GM12865 (cell line): ENCODE measurements around the gene RBBP7.

Experiments used
- DNase-seq: peaks from one replicate; pipeline ENCODE4 v3.0.0; 2010; ENCODE audit warnings: low read depth
- H3K4me3 ChIP-seq: 2 replicates; pipeline ENCODE4 v1.5.1; 2011; ENCODE audit warnings: mild to moderate bottlenecking, low read depth, low read length, control low read depth
- CTCF ChIP-seq: IDR thresholded peaks from 2 replicates; pipeline ENCODE4 v1.5.1; 2011; ENCODE audit warnings: low read length, control low read depth, low read depth, inconsistent platforms; ENCODE audit not compliant: insufficient read depth; ENCODE audit errors: missing control alignments

The RBBP7 gene

GRCh38 chrX:16839852-16840460, 30.2 kb downstream of the RBBP7 start:
- H3K4me3 ChIP-seq: no peak overlapping the region
- no peak for DNase-seq

GRCh38 chrX:16839219-16839851, 30.8 kb downstream of the RBBP7 start:
- no peak overlapping the region for H3K4me3 ChIP-seq
- TF ChIP-seq CTCF: no peak
- DNase-seq: no peak

More at GRCh38 chrX:16839852-16840460, 30.2 kb downstream of the RBBP7 start:
- TF ChIP-seq CTCF: no peak

- DNase-seq: no peak
- no peak for TF ChIP-seq CTCF
- no peak overlapping the region for H3K4me3 ChIP-seq
Measured at GRCh38 chrX:16838202-16839066, 31.7 kb downstream of the RBBP7 start.

GRCh38 chrX:16836371-16836770, 33.8 kb downstream of the RBBP7 start:
- H3K4me3 ChIP-seq: no peak overlapping the region
- peak; percentile 56 for DNase-seq
- peak; percentile 45 for TF ChIP-seq CTCF

GRCh38 chrX:16834806-16835205, 35.4 kb downstream of the RBBP7 start:
- TF ChIP-seq CTCF: no peak
- DNase-seq: no peak
- H3K4me3 ChIP-seq: no peak overlapping the region

GRCh38 chrX:16832301-16832700, 37.9 kb downstream of the RBBP7 start:
- no peak for DNase-seq
- no peak overlapping the region for H3K4me3 ChIP-seq
- TF ChIP-seq CTCF: no peak
